Liver (tissue), 3 donors: Measurements from ENCODE around the gene SAMD4B.

Experiments
- ATF3 ChIP-seq: IDR thresholded peaks from 2 replicates; pipeline ENCODE4 v1.6.1; 2016; ENCODE audit warnings: antibody characterized with exemption
- FOXA1 ChIP-seq: IDR thresholded peaks from 2 replicates; pipeline ENCODE4 v1.6.1; 2016; ENCODE audit warnings: antibody characterized with exemption
- HNF4G ChIP-seq: IDR thresholded peaks from 2 replicates; pipeline ENCODE4 v1.6.1; 2016; ENCODE audit warnings: antibody characterized with exemption
- RAD21 ChIP-seq, 2 donors: IDR thresholded peaks; 2 replicates each; pipeline ENCODE4 v1.6.1; 2016; ENCODE audit warnings: antibody characterized with exemption in 2 of 2, mild to moderate bottlenecking in 2 of 2
- TAF1 ChIP-seq: conservative IDR thresholded peaks from 2 replicates; pipeline ENCODE4 v1.6.1; 2016; ENCODE audit warnings: antibody characterized with exemption, mild to moderate bottlenecking
- TF ChIP-seq, protein P1 (sequence below): fragments of 150-350 bp; IDR thresholded peaks from 2 replicates; pipeline ENCODE4 v1.5.1; 2017; ENCODE audit warnings: improper control_type of control experiment, low read depth, low read length; ENCODE audit not compliant: missing input control
- donor health status: healthy.
- donor health status: healthy.

- TF ChIP-seq, protein P1, sequence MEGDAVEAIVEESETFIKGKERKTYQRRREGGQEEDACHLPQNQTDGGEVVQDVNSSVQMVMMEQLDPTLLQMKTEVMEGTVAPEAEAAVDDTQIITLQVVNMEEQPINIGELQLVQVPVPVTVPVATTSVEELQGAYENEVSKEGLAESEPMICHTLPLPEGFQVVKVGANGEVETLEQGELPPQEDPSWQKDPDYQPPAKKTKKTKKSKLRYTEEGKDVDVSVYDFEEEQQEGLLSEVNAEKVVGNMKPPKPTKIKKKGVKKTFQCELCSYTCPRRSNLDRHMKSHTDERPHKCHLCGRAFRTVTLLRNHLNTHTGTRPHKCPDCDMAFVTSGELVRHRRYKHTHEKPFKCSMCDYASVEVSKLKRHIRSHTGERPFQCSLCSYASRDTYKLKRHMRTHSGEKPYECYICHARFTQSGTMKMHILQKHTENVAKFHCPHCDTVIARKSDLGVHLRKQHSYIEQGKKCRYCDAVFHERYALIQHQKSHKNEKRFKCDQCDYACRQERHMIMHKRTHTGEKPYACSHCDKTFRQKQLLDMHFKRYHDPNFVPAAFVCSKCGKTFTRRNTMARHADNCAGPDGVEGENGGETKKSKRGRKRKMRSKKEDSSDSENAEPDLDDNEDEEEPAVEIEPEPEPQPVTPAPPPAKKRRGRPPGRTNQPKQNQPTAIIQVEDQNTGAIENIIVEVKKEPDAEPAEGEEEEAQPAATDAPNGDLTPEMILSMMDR, result no peak
- no peak for TF ChIP-seq TAF1
- no peak for TF ChIP-seq RAD21 (IDR thresholded peaks at IDR 0.05)
- TF ChIP-seq ATF3, result no peak
- TF ChIP-seq FOXA1, result no peak
- TF ChIP-seq HNF4G, result no peak
Measured at GRCh38 chr19:39425744-39426143, 83.5 kb downstream of the SAMD4B start.
